Adrenal gland (tissue), 5 donors: ENCODE measurements around the gene SYNGR2.

Source experiments
- CTCF ChIP-seq, 6 experiments: fragments of 450-650 bp in 4 of 6; fragments of 200-600 bp in 2 of 6; sonication (generic) in 1 of 6; IDR thresholded peaks; 1 replicate in 5 of 6; 2 replicates in 1 of 6; pipeline versions ENCODE4 v1.5.1 to v1.8.0; 2016 to 2021; ENCODE audit warnings: antibody characterized with exemption in 6 of 6, mild to moderate bottlenecking in 2 of 6, moderate library complexity in 1 of 6
- POLR2A ChIP-seq, 2 donors: fragments of 450-650 bp; IDR thresholded peaks; one replicate each; pipeline ENCODE4 v1.6.1; 2017; ENCODE audit warnings: antibody characterized with exemption in 2 of 2, mild to moderate bottlenecking in 2 of 2, moderate library complexity in 1 of 2
- donor health status: DM: no; HTN: no; CAD: no.

- TF ChIP-seq CTCF (IDR thresholded peaks at IDR 0.05) (no peak), POLR2A (IDR thresholded peaks at IDR 0.05) (no peak)
Measured at GRCh38 chr17:78154903-78155811, 13.2 kb upstream of the SYNGR2 start.
